SK-N-DZ (cell line): ENCODE results near the gene MICAL3.
A peak's percentile ranks its signal among the peaks of the same experiment; 100 is the strongest.

Source experiments
- DNase-seq: peaks from one replicate; pipeline ENCODE4 v3.0.0-alpha.2; 2015; ENCODE audit warnings: low spot score

MICAL3 gene

GRCh38 chr22:17976121-17976520 lies 48.2 kb downstream of the MICAL3 start:
- no peak for DNase-seq

GRCh38 chr22:17974703-17975372 lies 49.5 kb downstream of the MICAL3 start:
- no peak for DNase-seq

- DNase-seq = no peak
These were observed 50.3 kb downstream of the MICAL3 start for GRCh38 chr22:17974087-17974486.

DNA sequence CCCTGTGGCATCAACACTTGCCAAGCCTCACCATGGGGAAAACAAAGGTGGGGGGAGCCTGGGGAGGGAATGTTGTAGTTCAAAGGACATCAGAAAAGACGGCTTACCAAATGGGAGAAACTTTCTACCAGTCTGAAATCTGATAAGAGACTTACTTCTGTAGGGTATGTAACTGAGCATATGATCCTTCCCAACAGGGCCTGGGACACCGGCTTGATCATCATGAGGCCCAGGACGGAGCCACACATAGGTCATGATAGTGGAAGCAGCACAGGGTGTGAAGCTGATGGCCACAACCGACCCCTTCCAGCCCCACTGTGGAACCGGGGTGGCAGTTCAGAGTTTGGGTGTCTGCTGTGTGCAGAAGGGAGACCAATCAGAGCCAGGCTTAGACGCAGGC lies 51.1 kb downstream of the MICAL3 start:
- DNase-seq = no peak

GRCh38 chr22:17972385-17973191 lies 51.8 kb downstream of the MICAL3 start:
- no peak for DNase-seq

DNA sequence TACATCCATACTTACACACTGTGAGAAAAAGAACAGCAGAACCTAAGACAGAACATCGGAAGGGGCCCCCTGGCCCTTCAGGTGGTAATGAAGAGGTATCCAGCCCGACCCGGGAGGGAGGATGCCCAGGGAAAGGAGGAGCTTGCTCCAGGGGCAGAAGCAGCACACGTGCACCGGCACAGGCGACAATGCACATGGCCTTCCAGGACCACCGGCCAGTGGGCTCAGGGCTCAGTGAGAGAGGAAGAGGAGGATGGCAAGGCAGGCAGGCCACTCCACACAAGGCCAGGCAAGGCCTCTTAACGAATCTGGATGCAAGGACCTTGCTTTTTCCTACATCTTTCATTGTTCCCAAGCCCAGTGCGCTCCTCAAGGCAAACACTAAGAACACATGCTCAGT lies 52.6 kb downstream of the MICAL3 start:
- no peak for DNase-seq

DNA sequence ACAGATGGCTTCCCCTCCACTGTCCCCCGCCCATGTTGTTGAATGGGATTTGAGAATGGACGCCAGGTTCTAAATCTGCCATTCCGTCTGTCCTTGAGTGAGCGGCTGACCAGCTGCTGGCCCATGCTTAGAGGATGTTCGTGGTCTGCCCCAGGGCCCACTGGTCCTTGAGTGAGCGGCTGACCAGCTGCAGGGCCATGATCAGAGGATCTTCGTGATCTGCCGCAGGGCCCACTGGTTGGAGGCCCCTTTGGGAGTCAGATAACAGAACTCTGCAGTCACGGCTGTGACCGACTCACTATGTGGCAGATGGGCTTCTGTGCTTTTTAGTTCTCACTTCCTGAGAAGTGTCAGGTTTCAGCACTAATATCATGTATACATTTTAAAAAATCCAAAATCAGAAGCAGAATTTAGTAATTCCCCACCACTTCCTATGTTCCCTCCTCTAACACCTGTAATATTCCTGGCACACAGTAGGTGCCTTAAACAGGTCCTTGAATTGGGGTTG lies 54.1 kb downstream of the MICAL3 start:
- no peak for DNase-seq

GRCh38 chr22:17969701-17970113 lies 54.7 kb downstream of the MICAL3 start:
- no peak for DNase-seq

- no peak for DNase-seq
These were observed 56.2 kb downstream of the MICAL3 start for GRCh38 chr22:17968126-17968525.

DNA sequence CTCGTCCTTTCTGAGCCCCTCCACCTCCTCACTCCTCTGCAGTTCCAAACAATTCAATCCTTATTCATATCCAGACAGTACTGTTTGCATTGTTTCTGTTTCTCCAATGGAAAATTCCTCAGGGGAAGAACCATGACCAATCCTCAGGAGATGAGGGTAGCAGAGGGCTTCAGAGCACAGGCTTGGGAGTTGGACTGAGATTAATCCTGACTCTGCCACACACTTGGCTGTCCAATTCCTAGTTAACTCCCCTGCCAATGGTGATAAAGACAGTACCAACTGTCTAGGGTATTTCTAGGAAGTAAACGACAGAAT lies 58.0 kb downstream of the MICAL3 start:
- no peak for DNase-seq

DNA sequence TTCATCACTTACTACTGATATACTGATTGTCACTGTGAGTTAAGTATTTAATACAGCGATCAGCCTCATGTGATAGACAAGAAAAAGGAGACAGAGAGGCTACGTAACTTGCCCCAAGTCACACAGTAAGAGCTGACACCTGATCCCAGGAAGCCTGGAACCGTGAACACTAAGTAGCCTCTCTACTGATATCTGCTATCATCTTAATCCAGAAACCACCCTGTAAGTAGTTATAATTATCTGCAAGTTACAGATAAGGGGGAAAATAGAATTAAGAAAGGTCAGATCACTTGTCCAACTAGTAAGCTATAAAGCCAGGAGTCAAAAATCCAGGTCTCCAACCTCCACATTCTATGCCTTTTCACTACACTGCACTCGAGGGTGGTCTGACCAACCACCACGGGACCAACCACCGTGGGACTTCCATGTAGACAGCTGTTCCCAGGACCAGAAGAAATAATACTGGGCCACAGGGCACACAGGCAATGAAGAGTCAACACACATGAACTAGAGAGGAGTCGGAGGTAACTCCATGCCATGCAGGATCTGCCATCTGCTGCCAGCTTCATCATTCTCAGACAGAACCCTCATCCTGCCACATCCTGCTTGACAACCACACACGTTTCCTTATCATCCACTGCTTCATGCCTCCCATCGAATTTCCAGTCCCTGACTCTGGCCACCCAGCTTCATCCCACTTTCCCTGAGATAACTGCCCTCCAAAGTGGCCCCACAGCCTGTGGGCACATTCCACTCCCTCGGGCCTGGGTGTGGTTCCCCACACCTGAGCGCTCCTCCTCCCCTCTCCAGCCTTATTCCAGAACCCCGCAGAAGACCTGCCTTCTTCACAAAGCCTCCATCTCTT lies 58.6 kb downstream of the MICAL3 start:
- DNase-seq = peak; percentile 73

DNA sequence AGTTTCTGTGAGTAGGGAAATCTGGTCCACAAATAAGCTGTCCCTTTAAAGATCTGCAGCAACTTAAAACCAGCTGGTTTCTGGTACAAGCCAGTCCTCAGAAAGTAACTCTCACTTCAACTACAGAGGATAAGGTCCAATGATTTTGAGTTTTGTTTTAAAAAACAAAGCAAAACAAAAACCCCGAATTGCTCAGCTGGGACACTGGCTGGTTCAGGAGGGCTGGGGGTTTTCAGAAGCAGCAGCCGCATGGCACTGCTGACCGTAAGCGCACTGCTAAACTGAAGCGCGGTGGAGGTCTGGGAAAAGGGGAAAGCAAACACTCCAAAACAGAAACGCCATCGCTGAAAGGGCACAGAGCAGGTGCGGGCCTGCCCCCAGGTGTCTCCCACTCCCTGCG lies 59.7 kb downstream of the MICAL3 start:
- no peak for DNase-seq

- no peak for DNase-seq
These were observed 60.2 kb downstream of the MICAL3 start for GRCh38 chr22:17964156-17964555.

GRCh38 chr22:17963015-17963414 lies 61.3 kb downstream of the MICAL3 start:
- no peak for DNase-seq

- no peak for DNase-seq
These were observed 62.2 kb downstream of the MICAL3 start for GRCh38 chr22:17962168-17962567.

GRCh38 chr22:17961446-17961729 lies 63.0 kb downstream of the MICAL3 start:
- no peak for DNase-seq

DNA sequence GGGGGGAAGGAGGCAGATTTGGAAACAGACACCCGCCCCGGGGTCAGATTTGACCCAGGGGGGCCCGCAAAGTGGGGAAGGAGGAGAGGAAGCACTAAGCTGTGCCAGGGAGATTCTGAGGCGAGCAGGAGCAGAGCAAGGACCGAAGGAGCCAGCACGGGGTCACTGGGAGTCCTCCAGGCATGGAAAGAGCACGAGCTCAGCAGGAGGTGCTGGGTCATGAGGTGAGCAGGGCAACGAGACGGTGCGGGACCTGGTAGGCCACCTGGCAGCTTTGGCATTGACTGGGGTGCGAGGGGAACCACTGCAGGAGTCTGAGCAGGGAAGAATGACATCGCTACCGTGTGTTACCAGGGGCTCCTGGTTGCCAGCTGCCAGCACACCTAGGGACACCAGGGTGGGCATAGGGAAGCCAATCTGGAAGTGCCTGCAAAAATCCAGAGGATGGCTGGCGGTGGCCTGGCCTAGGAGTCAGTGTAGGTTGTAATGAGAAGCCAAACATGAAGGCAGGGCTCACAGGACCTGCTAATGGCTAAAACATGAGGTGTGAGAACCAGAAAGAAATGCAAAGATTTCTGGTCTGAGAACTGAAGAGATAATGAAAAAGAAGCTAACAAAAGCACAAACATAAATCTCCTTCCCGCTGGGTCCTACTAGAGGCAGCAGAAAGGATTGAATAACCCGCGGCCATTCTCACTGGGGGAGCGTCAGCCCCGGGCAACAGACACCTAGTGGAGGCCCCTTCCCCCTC lies 63.5 kb downstream of the MICAL3 start:
- DNase-seq = no peak

DNA sequence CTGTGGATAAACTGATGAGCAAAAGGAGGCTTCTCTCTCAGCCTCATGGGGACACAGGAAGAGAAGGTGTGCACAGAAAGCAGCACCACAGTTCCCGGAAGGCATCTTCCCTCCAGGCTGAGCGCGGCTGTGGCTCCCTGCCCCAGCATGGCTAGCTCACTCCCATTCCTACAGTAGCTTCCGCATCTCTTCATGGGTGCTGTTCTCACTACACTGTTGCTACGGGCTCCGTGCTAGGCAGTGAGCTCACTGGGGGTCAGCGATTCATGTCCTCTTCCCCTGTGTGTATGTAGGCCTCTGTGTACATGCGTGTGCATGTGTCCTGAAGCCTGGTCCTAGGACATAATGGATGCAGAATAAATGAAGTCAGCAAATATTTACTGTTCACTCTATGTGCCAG lies 64.3 kb downstream of the MICAL3 start:
- no peak for DNase-seq

- no peak for DNase-seq
These were observed 66.2 kb downstream of the MICAL3 start for GRCh38 chr22:17958166-17958565.

DNA sequence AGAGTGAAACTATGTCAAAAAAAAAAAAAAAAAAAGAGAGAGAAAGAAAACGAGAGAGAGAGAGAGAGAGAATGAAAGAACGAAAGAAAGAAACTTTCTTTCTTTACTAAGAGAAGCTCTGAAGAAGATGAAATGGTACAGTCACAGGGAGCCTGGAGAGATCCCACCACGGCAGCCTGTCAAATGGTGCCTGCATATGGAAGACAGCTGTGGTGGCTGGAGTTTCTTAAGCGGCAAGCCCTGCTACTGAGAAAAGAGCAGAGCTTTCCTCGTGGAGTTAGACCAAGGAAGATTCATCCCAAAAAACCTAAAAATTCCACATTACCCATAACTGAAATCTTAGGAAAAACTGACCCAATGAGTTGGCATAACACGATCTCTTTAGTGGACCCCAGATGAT lies 66.7 kb downstream of the MICAL3 start:
- DNase-seq = no peak

GRCh38 chr22:17957204-17957603 lies 67.2 kb downstream of the MICAL3 start:
- DNase-seq = no peak

DNA sequence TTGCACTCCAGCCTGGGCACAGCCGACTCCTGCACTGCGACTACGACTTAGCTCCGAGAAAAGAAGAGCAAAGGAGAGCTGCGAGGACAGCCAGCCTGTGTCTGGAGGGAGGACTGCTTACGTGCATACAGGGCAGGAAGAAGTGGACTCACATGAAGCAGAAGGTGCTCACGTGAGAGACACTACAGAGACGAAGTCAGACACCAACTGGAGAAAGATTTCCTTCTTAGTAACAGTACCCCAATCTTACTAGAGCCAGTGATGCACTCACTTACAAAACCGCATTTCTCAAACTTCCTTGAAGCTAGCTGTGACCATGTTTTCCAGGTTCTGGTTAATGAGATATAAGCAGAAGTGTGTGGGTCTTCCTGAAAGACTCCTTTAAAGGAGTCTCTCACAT lies 67.7 kb downstream of the MICAL3 start:
- no peak for DNase-seq
